NCI-H524 treated with DMSO at 0.1 percent for 48 hours (cell line): ENCODE results near the gene RBM20.

Experiments used
- DNase-seq: peaks from one replicate; lab custom pipeline; 2025; lab: John Stamatoyannopoulos, UW

Gene RBM20

DNA sequence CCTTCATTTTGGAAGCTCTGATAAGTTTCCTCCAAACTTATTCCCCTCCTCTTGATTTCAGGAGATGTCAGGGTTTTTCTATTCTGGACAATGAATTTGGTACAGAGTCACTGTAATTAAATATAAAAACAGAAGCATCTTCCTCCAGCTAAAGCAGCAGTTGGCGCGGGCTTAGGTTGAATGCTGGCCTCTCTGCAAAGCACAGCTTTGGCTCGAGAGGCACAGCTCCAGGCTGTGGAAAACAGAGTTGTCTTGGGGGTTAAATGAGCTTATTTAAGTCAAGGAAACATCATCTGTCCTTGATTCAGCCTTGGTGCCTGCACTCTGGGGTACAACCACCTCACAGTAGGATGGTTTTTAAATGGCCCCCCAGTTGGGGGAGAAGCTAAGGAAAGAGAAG lies 192.6 kb downstream of the RBM20 start:
- DNase-seq = no peak

GRCh38 chr10:110837418-110838171 lies 193.5 kb downstream of the RBM20 start:
- DNase-seq = no peak

GRCh38 chr10:110840225-110840922 lies 196.2 kb downstream of the RBM20 start:
- DNase-seq = no peak

GRCh38 chr10:110840923-110841428 lies 196.8 kb downstream of the RBM20 start:
- DNase-seq = no peak

GRCh38 chr10:110841767-110842267 lies 197.7 kb downstream of the RBM20 start:
- DNase-seq = no peak

GRCh38 chr10:110842326-110842904 lies 198.3 kb downstream of the RBM20 start:
- DNase-seq = no peak

- DNase-seq = no peak
Observed at GRCh38 chr10:110843031-110843430, 198.9 kb downstream of the RBM20 start.

DNA sequence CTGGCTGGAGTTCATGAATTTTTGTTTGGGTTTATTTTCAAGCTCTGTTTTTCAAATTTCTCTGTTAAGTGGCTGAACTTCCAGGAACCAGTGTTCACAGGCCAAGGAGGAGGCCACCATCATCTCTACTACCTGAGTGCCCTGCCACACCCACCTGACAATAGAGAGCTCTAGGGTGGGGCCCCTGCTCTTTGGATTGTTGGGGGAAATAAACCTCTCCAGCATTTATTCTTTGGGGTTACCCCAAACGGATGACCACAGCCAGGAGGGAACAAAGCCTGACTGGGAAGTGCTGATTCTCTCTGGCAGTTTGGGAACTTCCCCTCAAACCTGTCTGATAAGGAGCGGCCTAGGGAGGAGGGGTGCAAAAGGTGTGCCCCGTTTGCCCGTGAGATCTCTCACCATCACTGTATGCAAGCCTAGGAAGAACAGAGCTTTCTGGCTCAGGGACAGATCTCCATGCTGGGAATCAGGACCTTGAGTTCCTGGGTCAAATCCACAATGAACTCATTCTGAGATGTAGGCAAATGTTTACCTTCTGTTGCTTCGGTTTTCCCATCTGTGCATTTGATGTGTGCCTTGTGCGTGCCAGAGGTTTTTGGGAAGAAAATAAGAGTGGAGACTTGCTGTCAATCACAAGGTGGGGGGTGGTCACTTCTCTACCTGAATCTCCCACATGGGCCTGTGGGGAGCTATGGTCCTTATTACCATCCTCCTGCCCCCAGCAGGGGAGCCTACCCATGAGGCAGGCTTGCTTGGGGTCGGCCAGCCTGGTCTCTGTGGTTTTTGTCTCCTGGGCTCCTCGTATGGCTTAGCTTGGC lies 199.9 kb downstream of the RBM20 start:
- no peak for DNase-seq

DNA sequence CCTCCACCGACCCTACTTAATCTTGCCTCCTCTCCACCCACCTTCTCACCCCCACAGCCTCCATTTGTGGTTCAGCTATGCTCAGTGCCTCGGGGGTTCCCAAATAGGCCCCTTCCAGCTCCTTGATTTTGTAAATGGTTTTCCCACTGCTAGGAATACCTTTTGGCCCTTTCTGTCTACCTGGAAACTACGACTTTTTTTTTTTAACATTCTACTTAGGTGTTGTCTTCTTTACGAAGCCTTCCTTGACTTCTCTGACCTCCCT lies 200.4 kb downstream of the RBM20 start:
- no peak for DNase-seq

GRCh38 chr10:110845192-110845755 lies 201.1 kb downstream of the RBM20 start:
- no peak for DNase-seq

DNA sequence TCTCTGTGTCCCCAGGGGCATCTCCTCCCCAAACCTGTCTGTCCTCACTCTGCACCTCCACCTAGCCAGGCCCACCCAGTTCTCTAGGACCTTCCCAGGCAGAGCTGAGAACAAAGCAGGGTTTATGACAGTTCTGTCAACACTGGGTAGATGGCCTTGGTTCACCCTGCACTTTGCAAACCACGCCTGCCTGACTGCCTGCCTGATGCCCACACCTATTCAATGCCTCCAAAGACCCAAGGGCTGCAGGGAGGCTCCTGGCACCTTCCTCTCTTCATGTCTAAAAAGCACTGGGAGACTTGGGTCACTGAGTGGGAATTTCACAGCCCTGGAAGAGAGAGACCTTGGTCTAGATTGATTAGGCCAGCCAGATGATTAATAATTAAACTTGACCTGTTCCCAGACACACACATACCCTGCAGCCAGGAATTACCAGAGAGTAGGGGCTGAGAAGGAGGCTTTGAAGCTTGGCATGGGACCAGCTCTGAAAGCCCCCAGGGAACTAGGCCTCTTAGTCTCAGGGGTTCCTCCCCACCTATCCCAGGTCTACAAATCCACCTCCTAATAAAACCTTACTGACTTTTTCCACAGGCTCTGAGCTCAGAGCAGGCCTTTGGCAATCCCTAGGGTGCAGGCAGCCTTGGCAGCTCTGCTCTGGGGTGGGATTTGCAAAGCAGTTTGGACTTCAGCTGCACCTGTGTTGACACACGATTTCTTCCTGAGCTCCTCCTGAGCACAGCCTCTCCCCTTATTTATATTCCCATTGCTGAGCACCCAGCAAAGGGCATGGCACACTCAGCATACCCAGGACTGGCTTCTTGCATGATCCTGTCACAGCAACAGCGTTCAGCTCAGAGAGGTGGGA lies 201.9 kb downstream of the RBM20 start:
- no peak for DNase-seq

DNA sequence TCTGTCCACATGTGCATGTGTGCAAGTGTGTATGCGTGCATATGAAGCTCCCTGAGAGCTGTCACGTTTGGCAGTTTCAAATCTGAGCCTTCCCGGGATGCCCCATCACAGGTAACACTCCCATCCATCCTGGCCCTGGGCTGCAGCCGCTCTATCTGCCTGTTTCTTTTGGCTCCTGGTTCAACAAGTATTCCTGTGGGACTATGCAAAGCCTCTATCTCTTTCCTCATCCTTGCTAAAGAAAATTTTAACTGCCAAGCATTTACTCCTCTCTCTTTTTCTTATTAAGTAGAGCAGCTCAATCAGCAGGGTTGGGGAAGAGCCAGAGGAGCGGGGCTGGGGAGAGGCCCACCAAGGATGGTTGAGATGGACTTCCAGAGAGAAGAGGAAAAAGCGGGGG lies 203.2 kb downstream of the RBM20 start:
- no peak for DNase-seq

GRCh38 chr10:110848106-110848505 lies 204.0 kb downstream of the RBM20 start:
- no peak for DNase-seq

- DNase-seq = no peak
Observed at GRCh38 chr10:110850099-110850498, 206.0 kb downstream of the RBM20 start.

DNA sequence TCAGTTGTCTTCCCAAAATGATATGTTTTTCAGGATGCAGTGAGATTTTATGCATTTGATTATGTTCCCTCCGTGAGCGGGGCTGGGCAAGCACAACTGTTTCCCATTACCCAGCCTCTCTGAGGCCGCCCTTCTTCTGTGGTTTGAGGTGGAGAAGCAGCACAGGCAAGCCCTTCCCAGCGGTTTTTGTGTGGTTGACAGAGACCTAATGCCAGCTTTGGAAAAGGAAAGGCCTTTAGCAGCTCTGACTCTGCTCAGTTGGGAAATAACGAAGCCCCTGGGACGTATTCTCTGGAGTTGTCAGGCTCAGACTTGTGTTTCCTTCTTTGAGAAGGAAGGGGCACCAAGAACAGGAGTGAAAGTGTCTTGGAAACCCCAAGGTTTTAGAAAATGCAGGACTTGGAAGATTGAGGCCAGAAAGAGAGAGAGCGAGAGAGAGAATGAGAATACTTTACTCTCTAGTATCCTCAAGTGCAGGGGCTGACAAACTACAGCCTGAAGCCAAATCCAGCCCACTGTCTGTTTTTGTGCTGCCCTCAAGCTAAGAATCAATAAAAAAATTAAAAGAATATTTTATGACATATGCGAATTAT lies 207.0 kb downstream of the RBM20 start:
- no peak for DNase-seq

DNA sequence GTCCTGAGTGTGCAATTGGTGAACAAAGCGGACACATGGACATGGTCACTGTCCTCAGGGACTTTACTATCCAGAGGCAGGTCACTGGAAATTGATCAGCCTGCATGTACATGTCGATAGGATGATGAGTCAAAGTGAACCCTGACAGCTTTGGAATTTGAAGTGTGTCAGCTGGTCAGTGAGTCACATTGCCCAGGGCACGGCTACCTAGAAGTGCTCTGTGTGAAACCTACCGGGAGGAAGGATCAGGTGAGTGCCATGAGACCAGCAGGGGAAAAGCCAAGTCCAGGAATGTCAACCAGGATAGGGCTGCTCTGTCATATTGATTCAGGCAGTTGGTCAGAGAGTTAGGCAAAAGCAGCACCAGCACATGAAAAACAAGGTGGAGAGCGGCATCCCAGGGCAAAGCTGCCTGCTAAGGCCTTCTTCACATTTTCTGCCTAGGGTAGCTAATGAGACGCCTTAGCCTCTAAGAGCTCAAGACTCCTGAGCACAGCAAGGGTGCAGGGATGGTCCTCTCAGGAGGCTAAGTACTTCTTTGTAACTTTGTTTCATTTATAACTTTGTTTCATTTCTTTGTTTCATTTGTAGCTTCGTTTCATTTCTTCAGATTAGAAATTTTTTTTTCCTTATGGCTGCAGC lies 208.2 kb downstream of the RBM20 start:
- DNase-seq = no peak

- no peak for DNase-seq
Observed at GRCh38 chr10:110852947-110853346, 208.8 kb downstream of the RBM20 start.

- DNase-seq = no peak
Observed at GRCh38 chr10:110853921-110854605, 209.9 kb downstream of the RBM20 start.
